ENCODE data around the gene TIAM1. TPM values are rescaled to one million over a fixed set of nuclear protein-coding genes. Genes with fewer than 3 reads are reported as not detected.

TIAM1 gene
- total and polyA plus RNA-seq, 2 of the 8 experiments (the other 6 are each of a cell fraction or from before 2014, with no cell fraction given), result 10.1 to 30.7 TPM

DNA sequence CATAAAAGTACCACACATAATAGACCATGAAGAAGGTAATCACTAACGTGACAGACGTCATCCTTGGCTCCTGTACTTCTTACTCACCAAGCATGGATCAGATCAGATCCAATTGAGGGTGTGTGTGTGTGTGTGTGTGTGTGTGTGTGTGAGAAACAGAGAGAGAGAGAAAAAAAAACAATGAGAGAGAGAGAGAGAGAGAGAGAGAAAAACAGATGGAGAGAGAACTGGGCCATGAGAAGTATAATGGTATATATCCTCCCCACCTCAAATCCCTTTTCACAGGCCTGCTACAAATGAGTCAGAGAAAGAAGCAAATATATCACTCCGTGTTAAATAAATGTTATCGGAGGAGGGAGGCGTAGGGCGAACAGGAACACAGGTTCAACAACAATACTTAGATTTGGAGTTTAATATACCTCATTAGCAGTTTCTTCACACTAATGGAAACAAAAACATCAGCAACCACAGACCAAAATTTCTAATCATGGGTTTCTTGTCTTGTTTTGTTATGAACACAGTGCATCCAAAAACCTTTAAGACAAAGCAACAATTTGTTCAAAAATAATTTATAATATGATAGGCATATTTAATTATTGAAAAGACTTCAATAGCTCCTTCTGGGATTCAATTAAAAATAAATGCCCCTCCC is 45.3 kb downstream of the TIAM1 start:
- Histone ChIP-seq H3K23me2 (ENCODE audit: low read depth, low read length) (no peaks in the 10 kb centered on the region), H3K4me2 (ENCODE audit: insufficient read depth in 1 of 2, low read depth in 2 of 2, low read length in 2 of 2) (no peak overlapping the region), H4K8ac (ENCODE audit: extremely low read depth, insufficient read depth, low read length) (no peak overlapping the region), H2AK5ac (ENCODE audit: low read depth, low read length) (no peak overlapping the region), H3K14ac (ENCODE audit: insufficient read length) (no peak overlapping the region), H2AFZ (ENCODE audit: low read length) (no peak overlapping the region), H3K9me3 (ENCODE audit: insufficient read depth in 2 of 2, low read depth in 1 of 2, low read length in 1 of 2) (no peaks in the 10 kb centered on the region), H4K20me1 (replicated peaks in 1 of 2; ENCODE audit: control insufficient read depth in 1 of 2, insufficient read depth in 2 of 2, low read length in 2 of 2) (no peaks in the 10 kb centered on the region), H2BK20ac (ENCODE audit: low read length) (no peak overlapping the region), H3K4ac (replicated peaks; ENCODE audit: insufficient read length, low read depth, low read length) (no peak overlapping the region), H3K79me2 (ENCODE audit: control insufficient read depth in 1 of 2, insufficient read depth in 2 of 2, low read length in 2 of 2) (no peaks in the 10 kb centered on the region), H3K4me3 (ENCODE audit: extremely low read depth in 1 of 4, insufficient read depth in 2 of 4, low read depth in 3 of 4, low read length in 4 of 4) (no peak overlapping the region), H2BK12ac (ENCODE audit: low read depth, low read length) (no peak overlapping the region), H3K27ac (ENCODE audit: low read depth, low read length) (no peak overlapping the region), H4K5ac (ENCODE audit: insufficient read length, low read depth, low read length) (no peak overlapping the region), H2BK15ac (ENCODE audit: low read length) (no peak overlapping the region), H3K4me1 (replicated peaks in 1 of 4; ENCODE audit: control insufficient read depth in 3 of 4, insufficient read depth in 4 of 4, low read length in 3 of 4) (peaks cover 0 to 4% (median 0%) of the 10 kb centered on the region in 4 experiments; a peak in 1 of 7 replicates), H3K36me3 (ENCODE audit: control insufficient read depth in 2 of 4, insufficient read depth in 4 of 4, low read length in 3 of 4) (no peaks in the 10 kb centered on the region), H3K23ac (ENCODE audit: insufficient read length) (no peak overlapping the region), H3K79me1 (ENCODE audit: low read depth, low read length) (peaks cover 2% of the 10 kb centered on the region; the same call in 1 of the 2 replicates), H3K9ac (replicated peaks in 1 of 4; ENCODE audit: extremely low read depth in 1 of 4, low read depth in 3 of 4, low read length in 3 of 4) (no peak overlapping the region), H3K27me3 (replicated peaks in 1 of 4; ENCODE audit: control insufficient read depth in 3 of 4, extremely low read depth in 1 of 4, insufficient read depth in 3 of 4, low read length in 3 of 4) (no peaks in the 10 kb centered on the region), H2BK5ac (ENCODE audit: low read depth, low read length) (no peak overlapping the region), H3K56ac (replicated peaks; ENCODE audit: insufficient read length, low read depth, low read length) (no peak overlapping the region), H2BK120ac (replicated peaks; ENCODE audit: low read depth, low read length) (no peak overlapping the region), H3K18ac (ENCODE audit: extremely low read depth, low read length) (no peak overlapping the region), H4K91ac (replicated peaks; ENCODE audit: insufficient read length, low read length) (no peak overlapping the region)
- TF ChIP-seq POLR2AphosphoS5 (IDR thresholded peaks at IDR 0.05; ENCODE audit: low read depth, low read length) (no peak), CHD2 (IDR thresholded peaks at IDR 0.05; ENCODE audit: low read length) (no peak), CBX8 (IDR thresholded peaks at IDR 0.05; ENCODE audit: borderline replicate concordance, low read depth, low read length) (no peak), ASH2L (IDR thresholded peaks at IDR 0.05; ENCODE audit: low read length) (no peak), YY1 (IDR thresholded peaks at IDR 0.05; ENCODE audit: low read depth, low read length) (no peak), KDM5A (IDR thresholded peaks at IDR 0.05; ENCODE audit: low read length) (no peak), BRCA1 (IDR thresholded peaks at IDR 0.05; ENCODE audit: low read depth, low read length) (no peak)
- POLR2A ChIA-PET (ENCODE audit: partially characterized antibody), result interaction anchor here (1.3 kb wide), 1 partner anchor 15 kb away, joined by 3 read pairs; no protein-coding TSS in a partner anchor
- 86% methylated on average over 6 of the region's 6 CpGs; no CpG with 5 or more reads in 1 of the 2 experiments for WGBS, 2 experiments (ENCODE audit: extremely low coverage in 1 of 2, insufficient coverage in 1 of 2, insufficient read length in 1 of 2, insufficient replicate concordance in 2 of 2, low coverage in 1 of 2, low lambda C conversion rate in 2 of 2, missing lambda C conversion rate in 1 of 2)
- DNase-seq (ENCODE audit: low read depth in 1 of 2, low spot score in 2 of 2) (no peak), FAIRE-seq (no peak)
- CTCF ChIA-PET (ENCODE audit: partially characterized antibody), result no interaction called here
